HG02763 (cell line): ENCODE data around the gene MT1A.

Experiments used
- ATAC-seq: cut with Tn5 transposase; IDR thresholded peaks from one replicate; pipeline ENCODE4 v1.9.1; 2021; ENCODE audit warnings: mild to moderate bottlenecking, moderate library complexity; ENCODE audit not compliant: unreplicated experiment

MT1A gene

GRCh38 chr16:56637814-56638750 is at the start of gene MT1A:
Gene MT1A (plus strand): TSS chr16:56638666. CDS start chr16:56638739, 73 bp downstream.
- ATAC-seq: no peak

DNA sequence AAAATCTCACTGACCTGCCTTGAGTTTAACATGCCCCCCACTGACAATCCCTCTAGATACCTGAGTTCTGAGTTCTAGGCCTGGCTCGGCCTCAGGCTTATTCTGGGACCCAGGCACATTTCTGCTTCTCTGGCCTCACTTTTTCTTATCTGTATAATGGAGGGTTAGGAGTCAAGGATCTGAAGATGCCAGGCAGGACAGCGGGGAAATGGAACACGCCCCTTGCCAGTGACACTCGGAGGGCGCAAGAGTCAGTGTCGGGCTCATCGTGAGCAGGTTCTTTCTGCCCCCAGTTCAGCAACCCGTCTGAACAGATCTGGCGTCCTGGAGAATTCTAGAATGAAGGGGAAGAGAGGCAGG is 49.7 kb upstream of the MT1A start:
- no peak for ATAC-seq

GRCh38 chr16:56589141-56590039 is 49.1 kb upstream of the MT1A start, which contains the start of gene MT3:
Gene MT3 (plus strand): TSS chr16:56589528. CDS start chr16:56589591, 63 bp downstream.
- ATAC-seq: no peak

- no peak for ATAC-seq
Measured at GRCh38 chr16:56591377-56592060, 46.9 kb upstream of the MT1A start.

GRCh38 chr16:56593573-56594291 is 44.7 kb upstream of the MT1A start:
- ATAC-seq: no peak

DNA sequence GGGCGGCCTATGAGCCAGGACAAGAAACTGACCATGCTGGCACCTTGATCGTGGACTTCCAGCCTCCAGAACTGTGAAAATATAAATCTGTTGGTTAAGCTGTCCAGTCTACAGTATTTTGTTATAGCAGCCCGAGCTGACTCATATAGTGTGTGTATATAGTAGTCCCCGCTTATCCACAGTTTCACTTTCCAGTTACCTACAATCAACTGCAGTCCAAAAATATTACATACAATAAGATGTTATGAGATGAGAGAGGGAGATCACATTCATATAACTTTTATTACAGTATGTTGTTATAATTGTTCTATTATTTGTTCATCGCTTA is 44.2 kb upstream of the MT1A start:
- ATAC-seq: no peak

- no peak for ATAC-seq
Measured at GRCh38 chr16:56600398-56600999, 38.0 kb upstream of the MT1A start.

DNA sequence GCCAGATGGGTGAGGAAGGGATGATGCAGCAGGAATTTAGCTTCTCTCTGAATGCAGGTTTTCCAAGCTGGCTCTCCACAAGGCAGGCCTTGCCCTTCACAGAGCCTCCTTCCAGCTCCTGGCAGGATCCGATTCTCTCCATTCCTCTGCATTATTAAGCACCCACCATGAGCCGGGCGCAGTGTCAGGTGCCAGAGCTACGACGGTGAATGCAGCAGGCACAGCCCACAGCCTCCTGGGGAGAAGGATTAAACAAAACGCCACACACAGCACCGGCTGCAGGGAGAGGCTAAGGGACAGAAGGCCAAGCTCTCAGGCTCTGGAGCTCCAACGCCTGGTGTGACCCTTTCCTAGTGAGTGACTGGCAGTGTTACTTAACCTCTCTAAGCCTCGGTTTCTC is 37.1 kb upstream of the MT1A start:
- no peak for ATAC-seq

DNA sequence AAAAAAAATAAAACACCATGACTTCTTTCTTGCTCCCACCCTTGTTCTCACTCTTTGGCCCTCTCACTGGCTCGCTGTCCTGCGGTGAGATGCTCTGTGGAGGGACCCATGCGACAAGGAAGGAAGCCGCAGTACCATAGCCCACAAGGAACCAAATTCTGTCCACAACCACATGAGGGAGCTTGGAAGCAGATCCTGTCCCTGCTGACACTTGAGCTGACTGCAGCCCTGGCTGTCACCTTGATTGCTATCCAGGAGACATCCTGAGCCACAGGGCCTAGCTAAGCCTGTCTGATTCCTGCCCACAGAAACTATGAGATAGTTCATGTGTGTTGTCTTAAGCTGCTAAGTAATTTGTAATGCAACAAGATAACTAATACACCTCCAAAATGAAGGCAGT is 34.9 kb upstream of the MT1A start:
- no peak for ATAC-seq

- ATAC-seq: no peak
Measured at GRCh38 chr16:56604966-56605365, 33.5 kb upstream of the MT1A start.

DNA sequence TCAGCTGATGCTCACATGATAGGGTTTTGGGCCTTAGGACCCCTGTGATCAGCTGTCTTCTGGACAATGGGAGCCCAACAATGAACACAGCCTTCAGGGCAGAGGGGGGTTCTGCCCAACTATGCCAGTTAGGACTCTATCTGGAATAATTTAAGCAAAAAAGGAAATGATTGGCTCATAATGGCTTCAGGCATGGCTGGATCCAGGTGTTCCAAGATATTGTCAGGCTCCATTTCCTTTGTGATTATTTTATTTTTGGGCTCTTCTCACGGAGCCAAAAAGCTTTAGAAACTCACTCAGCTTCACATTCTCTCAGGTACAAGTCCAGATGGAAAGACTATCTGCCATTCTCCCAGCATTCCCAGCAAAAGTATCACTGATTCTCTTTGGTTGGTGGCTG is 33.0 kb upstream of the MT1A start:
- ATAC-seq: no peak

DNA sequence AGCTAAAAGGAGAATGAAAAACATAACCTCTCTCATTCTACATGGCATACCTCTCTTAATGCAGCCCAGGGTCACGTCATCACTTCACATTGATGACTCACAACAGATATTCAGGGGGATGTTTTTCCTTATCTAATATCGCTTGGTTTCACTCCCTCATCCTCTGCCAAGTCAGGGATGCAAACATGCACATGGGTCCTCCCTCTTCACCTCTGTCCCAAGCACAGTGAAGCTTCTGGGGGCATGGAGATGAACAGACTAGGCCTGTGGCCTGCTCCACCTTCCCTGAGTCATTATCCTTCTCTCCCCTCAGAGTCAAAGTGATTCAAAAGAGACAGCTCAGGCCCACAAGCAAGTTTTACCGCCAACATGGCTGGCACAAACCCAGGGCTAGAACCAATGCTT is 32.4 kb upstream of the MT1A start:
- ATAC-seq: no peak

- ATAC-seq: no peak
Measured at GRCh38 chr16:56606476-56607108, 31.9 kb upstream of the MT1A start.

DNA sequence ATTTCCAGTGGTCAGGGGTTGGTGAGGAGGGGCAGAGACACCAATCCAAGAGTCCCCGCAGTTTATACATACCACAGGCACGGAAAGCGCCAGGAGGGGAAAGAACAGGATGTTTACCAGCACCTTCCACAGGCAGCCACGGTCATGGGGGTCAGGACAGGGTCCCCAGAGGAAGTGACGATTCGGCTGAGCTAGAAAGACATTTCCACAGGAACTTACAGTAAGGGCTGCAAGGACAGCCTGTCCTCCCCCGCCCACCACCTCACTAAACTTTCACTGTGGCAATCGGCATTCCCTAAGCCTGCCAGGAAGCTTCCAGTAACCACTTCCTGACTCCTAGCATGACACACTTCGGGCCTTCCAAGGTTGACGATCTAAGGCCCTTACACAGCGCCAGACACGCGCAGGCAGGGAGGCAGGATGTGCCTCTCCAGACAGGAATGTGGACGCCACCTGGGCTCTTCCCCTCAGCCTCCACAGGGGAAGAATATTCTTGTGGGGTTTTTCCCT is 31.3 kb upstream of the MT1A start:
- no peak for ATAC-seq

- no peak for ATAC-seq
Measured at GRCh38 chr16:56607675-56608042, 30.8 kb upstream of the MT1A start.

DNA sequence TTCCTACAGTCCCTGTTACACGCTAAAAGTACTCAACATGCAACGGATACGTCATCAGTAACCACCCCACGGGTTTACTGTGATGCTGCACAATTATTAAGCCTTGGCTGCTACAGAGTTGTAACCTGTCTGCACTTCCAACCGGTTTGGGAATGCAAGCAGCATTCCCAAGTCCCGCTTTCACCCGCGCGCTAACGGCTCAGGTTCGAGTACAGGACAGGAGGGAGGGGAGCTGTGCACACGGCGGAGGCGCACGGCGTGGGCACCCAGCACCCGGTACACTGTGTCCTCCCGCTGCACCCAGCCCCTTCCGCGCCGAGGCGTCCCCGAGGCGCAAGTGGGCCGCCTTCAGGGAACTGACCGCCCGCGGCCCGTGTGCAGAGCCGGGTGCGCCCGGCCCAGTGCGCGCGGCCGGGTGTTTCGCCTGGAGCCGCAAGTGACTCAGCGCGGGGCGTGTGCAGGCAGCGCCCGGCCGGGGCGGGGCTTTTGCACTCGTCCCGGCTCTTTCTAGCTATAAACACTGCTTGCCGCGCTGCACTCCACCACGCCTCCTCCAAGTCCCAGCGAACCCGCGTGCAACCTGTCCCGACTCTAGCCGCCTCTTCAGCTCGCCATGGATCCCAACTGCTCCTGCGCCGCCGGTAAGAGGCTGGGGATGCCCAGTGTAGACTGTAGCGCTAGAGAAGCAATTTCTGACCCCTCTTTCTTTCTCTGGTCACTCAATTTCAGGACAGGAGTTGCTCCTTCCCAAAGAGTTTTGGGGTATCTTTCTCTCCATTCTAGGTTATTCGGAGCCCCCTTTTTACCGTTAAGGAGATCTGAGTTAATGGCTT is 30.2 kb upstream of the MT1A start, which contains the start of gene MT2A:
Gene MT2A, plus strand, starts transcription at position 542 of the 833 bp plus-strand sequence. Its CDS starts 72 bp downstream, at position 614.
- peak; percentile 87 for ATAC-seq

DNA sequence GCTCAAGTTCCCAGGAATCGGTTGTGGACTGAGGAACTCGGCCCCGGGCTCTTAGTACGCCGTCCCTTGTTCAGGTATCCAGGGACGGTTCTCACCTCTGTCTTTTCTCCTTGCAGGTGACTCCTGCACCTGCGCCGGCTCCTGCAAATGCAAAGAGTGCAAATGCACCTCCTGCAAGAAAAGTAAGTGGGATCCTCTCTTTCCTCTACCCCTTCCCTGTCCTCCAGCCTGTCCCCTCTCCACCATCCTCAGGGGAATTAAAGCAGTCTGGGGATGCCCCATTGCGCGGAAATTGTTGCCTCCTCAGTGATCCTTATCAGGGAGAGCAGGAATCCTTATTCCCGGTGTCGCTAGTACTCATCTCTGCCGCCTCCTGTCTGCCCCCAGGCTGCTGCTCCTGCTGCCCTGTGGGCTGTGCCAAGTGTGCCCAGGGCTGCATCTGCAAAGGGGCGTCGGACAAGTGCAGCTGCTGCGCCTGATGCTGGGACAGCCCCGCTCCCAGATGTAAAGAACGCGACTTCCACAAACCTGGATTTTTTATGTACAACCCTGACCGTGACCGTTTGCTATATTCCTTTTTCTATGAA is 29.5 kb upstream of the MT1A start:
- ATAC-seq: no peak

DNA sequence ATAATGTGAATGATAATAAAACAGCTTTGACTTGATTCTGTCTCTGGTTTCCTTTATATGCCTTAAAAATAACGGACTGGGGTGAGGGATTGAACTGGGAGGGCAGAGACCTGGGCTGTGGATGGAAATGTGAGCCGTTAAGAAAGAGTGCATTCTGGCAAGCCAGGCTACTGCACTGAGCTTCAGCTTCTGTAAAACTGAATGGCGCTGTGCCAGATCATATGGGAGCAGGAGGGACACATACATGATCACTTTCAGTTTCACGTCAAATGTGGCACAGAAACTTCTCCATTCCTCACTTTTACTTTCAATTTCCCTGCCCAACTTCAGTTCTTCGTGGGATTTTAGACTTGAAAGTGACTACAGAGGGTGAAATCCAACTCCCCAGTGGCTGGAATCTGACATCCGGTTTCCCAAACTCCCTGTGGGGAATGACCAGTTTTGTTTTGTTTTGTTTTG is 29.0 kb upstream of the MT1A start:
- ATAC-seq: no peak
